Nephron (organoid): ENCODE data around the gene RIN1.
"Not testable (repeated sequence)": the region's sequence is repeated elsewhere in the genome, so short reads cannot be mapped to it uniquely, and the experiment has no call there.

Experiments
- H3K27ac Mint-ChIP-seq, 3 experiments: 2 replicates each; pipeline ENCODE4 v1.8.0; 2020; ENCODE audit warnings: mixed read lengths in 3 of 3, mild to moderate bottlenecking in 2 of 3, moderate library complexity in 1 of 3
- H3K27me3 Mint-ChIP-seq: 2 replicates; pipeline ENCODE4 v1.8.0; 2021; ENCODE audit warnings: low read depth, mild to moderate bottlenecking, moderate library complexity, mixed read lengths
- H3K36me3 Mint-ChIP-seq: 2 replicates; pipeline ENCODE4 v1.8.0; 2020; ENCODE audit warnings: low read depth, mixed read lengths
- H3K4me1 Mint-ChIP-seq: 2 replicates; pipeline ENCODE4 v1.8.0; 2020; ENCODE audit warnings: mixed read lengths
- H3K4me3 Mint-ChIP-seq, 3 experiments: 2 replicates each; pipeline ENCODE4 v1.8.0; 2020; ENCODE audit warnings: mild to moderate bottlenecking in 3 of 3, mixed read lengths in 3 of 3, moderate library complexity in 2 of 3
- H3K9me3 Mint-ChIP-seq: 2 replicates; pipeline ENCODE4 v1.8.0; 2020; ENCODE audit warnings: mixed read lengths
- CTCF ChIP-seq, 3 experiments: fragments of 200-600 bp; sonication (generic); IDR thresholded peaks; one replicate each; pipeline ENCODE4 v1.5.0; 2021; ENCODE audit warnings: antibody characterized with exemption in 3 of 3; ENCODE audit not compliant: unreplicated experiment in 3 of 3

RIN1 gene

GRCh38 chr11:66314186-66314501 lies 22.1 kb downstream of the RIN1 start:
- TF ChIP-seq CTCF (IDR thresholded peaks at IDR 0.05; ENCODE audit: unreplicated experiment in 3 of 3): no peak
- Mint-ChIP-seq H3K27me3 (peaks cover 17% of the 10 kb centered on the region), H3K9me3 (peaks cover 3% of the 10 kb centered on the region), H3K36me3 (peaks cover 4% of the 10 kb centered on the region), H3K27ac (peak overlapping the region; percentile 94 to 98 (median 95)), H3K4me3 (peak overlapping the region; percentile 89 to 91 (median 91)), H3K4me1 (peaks cover 35% of the 10 kb centered on the region)

- Mint-ChIP-seq H3K36me3 (peaks cover 4% of the 10 kb centered on the region), H3K4me1 (peaks cover 29% of the 10 kb centered on the region), H3K27me3 (peaks cover 17% of the 10 kb centered on the region), H3K4me3 (peak overlapping the region; percentile 89 to 91 (median 91)), H3K27ac (peak overlapping the region; percentile 94 to 98 (median 95)), H3K9me3 (peaks cover under 1% of the 10 kb centered on the region)
- peak; percentile 30 to 38 (median 32) for TF ChIP-seq CTCF (IDR thresholded peaks at IDR 0.05; ENCODE audit: unreplicated experiment in 3 of 3)
These were observed 22.7 kb downstream of the RIN1 start for GRCh38 chr11:66313321-66314185.

GRCh38 chr11:66312549-66313320 lies 23.5 kb downstream of the RIN1 start:
- Mint-ChIP-seq H3K4me3 (peak overlapping the region; percentile 89 to 91 (median 91)), H3K36me3 (peaks cover 4% of the 10 kb centered on the region), H3K4me1 (peaks cover 22% of the 10 kb centered on the region), H3K27me3 (peaks cover 20% of the 10 kb centered on the region), H3K9me3 (no peaks in the 10 kb centered on the region), H3K27ac (peak overlapping the region; percentile 94 to 98 (median 95))
- no peak for TF ChIP-seq CTCF (IDR thresholded peaks at IDR 0.05; ENCODE audit: unreplicated experiment in 3 of 3)

GRCh38 chr11:66311965-66312548 lies 24.2 kb downstream of the RIN1 start:
- Mint-ChIP-seq H3K4me1 (peaks cover 15% of the 10 kb centered on the region), H3K27ac (peak overlapping the region; percentile 94 to 98 (median 95)), H3K36me3 (peaks cover 4% of the 10 kb centered on the region), H3K9me3 (no peaks in the 10 kb centered on the region), H3K4me3 (peak overlapping the region; percentile 89 to 91 (median 91)), H3K27me3 (peaks cover 16% of the 10 kb centered on the region)
- TF ChIP-seq CTCF (IDR thresholded peaks at IDR 0.05; ENCODE audit: unreplicated experiment in 3 of 3): peak in 2 of 3 experiments; percentile 48 to 95

- peak overlapping the region; percentile 94 to 98 (median 95) for H3K27ac Mint-ChIP-seq
- H3K36me3 Mint-ChIP-seq: peaks cover 4% of the 10 kb centered on the region
- peaks cover 16% of the 10 kb centered on the region for H3K27me3 Mint-ChIP-seq
- H3K9me3 Mint-ChIP-seq: no peaks in the 10 kb centered on the region
- peak in 2 of 3 experiments; percentile 91 to 98 for TF ChIP-seq CTCF (IDR thresholded peaks at IDR 0.05; ENCODE audit: unreplicated experiment in 3 of 3)
- H3K4me3 Mint-ChIP-seq: peak overlapping the region; percentile 89 to 91 (median 91)
- peaks cover 15% of the 10 kb centered on the region for H3K4me1 Mint-ChIP-seq
These were observed 24.7 kb downstream of the RIN1 start for GRCh38 chr11:66311470-66311964.

- H3K9me3 Mint-ChIP-seq, H3K36me3 Mint-ChIP-seq, H3K27ac Mint-ChIP-seq: not testable (repeated sequence)
- Mint-ChIP-seq H3K4me1 (peaks cover 14% of the 10 kb centered on the region), H3K27me3 (peaks cover 16% of the 10 kb centered on the region), H3K4me3 (peak overlapping the region in 1 of 3 experiments; percentile 91)
These were observed 25.3 kb downstream of the RIN1 start for GRCh38 chr11:66310803-66311440.
